Lower leg skin (tissue), 4 donors: Measurements from ENCODE around the gene MNT. TPM values are rescaled to one million over a fixed set of nuclear protein-coding genes. Genes with fewer than 3 reads are reported as not detected.

Experiments used
- DNase-seq, 2 donors: peaks; one replicate each; pipeline ENCODE4 v3.0.0-alpha.2; 2019; ENCODE audit warnings: low spot score in 2 of 2
- H3K4me3 ChIP-seq: fragments of 200-600 bp; sonication (generic); 2 replicates; pipeline ENCODE4 v1.5.1; 2017; ENCODE audit warnings: mild to moderate bottlenecking, low read depth; ENCODE audit not compliant: poor library complexity, severe bottlenecking
- CTCF ChIP-seq, 3 donors: fragments of 450-650 bp; IDR thresholded peaks; one replicate each; pipeline ENCODE4 v1.5.1; 2016; ENCODE audit warnings: antibody characterized with exemption in 3 of 3, mild to moderate bottlenecking in 3 of 3, moderate library complexity in 2 of 3
- POLR2A ChIP-seq, 2 donors: fragments of 450-650 bp; IDR thresholded peaks; one replicate each; pipeline ENCODE4 v1.6.1; 2016 to 2017; ENCODE audit warnings: antibody characterized with exemption in 2 of 2, mild to moderate bottlenecking in 1 of 2, moderate library complexity in 1 of 2
- WGBS, 2 donors: methylation state at CpG; one replicate each; pipeline ENCODE4 v1.1.5; 2018; 5-methylcytosine and 5-hydroxymethylcytosine counted together
- intact Hi-C: fragments of 100-400 bp; cut with DNase I; formaldehyde crosslinking; loops from one replicate; pipeline ENCODE4 v1.15.0; 2023; ENCODE audit warnings: low total_unique reads
- total RNA-seq, 4 donors: library from RNA; depleted of rRNA; stranded (reverse); fragments of >200 nt; gene quantifications; one replicate each; pipeline ENCODE4 v1.1.0, GENCODE V29; 2016

MNT gene
- total RNA-seq, 4 donors from 2014 or later = 10.3 to 28.6 (median 15.4) TPM

- no peak for DNase-seq
- intact Hi-C loops = no loop called here
- no peak overlapping the region for H3K4me3 ChIP-seq
- 75 to 87% methylated on average over 18 to 19 of the region's 19 CpGs for WGBS, 2 donors
- TF ChIP-seq POLR2A (IDR thresholded peaks at IDR 0.05) (no peak), CTCF (IDR thresholded peaks at IDR 0.05) (no peak)
Observed at GRCh38 chr17:2375406-2375805, 25.5 kb downstream of the MNT start.

- WGBS, 2 donors = 65 to 66% methylated on average over 11 of the region's 11 CpGs
- intact Hi-C loops = no loop called here
- TF ChIP-seq CTCF (IDR thresholded peaks at IDR 0.05) (no peak), POLR2A (IDR thresholded peaks at IDR 0.05) (no peak)
Observed at GRCh38 chr17:2374549-2375285, 26.1 kb downstream of the MNT start.

GRCh38 chr17:2373179-2373578 lies 27.7 kb downstream of the MNT start:
- no peak overlapping the region for H3K4me3 ChIP-seq
- intact Hi-C loops = no loop called here
- no peak for TF ChIP-seq POLR2A (IDR thresholded peaks at IDR 0.05)
- no peak for TF ChIP-seq CTCF (IDR thresholded peaks at IDR 0.05)
- WGBS, 2 donors = 92 to 94% methylated on average over 18 of the region's 18 CpGs
- no peak for DNase-seq

More at GRCh38 chr17:2374549-2375285, 26.1 kb downstream of the MNT start:
- no peak for DNase-seq
- H3K4me3 ChIP-seq = no peak overlapping the region

- WGBS, 2 donors = 90% methylated on average over 13 to 16 of the region's 16 CpGs
- DNase-seq = no peak
- TF ChIP-seq CTCF (IDR thresholded peaks at IDR 0.05) (no peak), POLR2A (IDR thresholded peaks at IDR 0.05) (no peak)
- no peak overlapping the region for H3K4me3 ChIP-seq
- intact Hi-C loops = no loop called here
Observed at GRCh38 chr17:2372681-2373080, 28.2 kb downstream of the MNT start.

GRCh38 chr17:2372180-2372579 lies 28.7 kb downstream of the MNT start:
- TF ChIP-seq CTCF (IDR thresholded peaks at IDR 0.05) = no peak
- intact Hi-C loops = no loop called here
- 95 to 97% methylated on average over 23 to 25 of the region's 26 CpGs for WGBS, 2 donors
- no peak for DNase-seq
- H3K4me3 ChIP-seq = no peak overlapping the region
